GM12874 (cell line): Measurements from ENCODE around the gene TMED4.

Experiments
- CTCF ChIP-seq: IDR thresholded peaks from 2 replicates; pipeline ENCODE4 v1.5.1; 2011; ENCODE audit warnings: low read depth, mild to moderate bottlenecking, control low read depth, low read length, moderate library complexity; ENCODE audit not compliant: insufficient read depth

Gene TMED4

GRCh38 chr7:44555350-44555749 is 26.7 kb downstream of the TMED4 start:
- no peak for TF ChIP-seq CTCF

- TF ChIP-seq CTCF: no peak
Measured at GRCh38 chr7:44549457-44549856, 32.6 kb downstream of the TMED4 start.

GRCh38 chr7:44548893-44549292 is 33.1 kb downstream of the TMED4 start:
- TF ChIP-seq CTCF: no peak

- TF ChIP-seq CTCF: no peak
Measured at GRCh38 chr7:44547536-44548231, 34.3 kb downstream of the TMED4 start.

GRCh38 chr7:44541876-44542610 is 40.0 kb downstream of the TMED4 start:
- no peak for TF ChIP-seq CTCF

GRCh38 chr7:44541028-44541869 is 40.8 kb downstream of the TMED4 start, which contains the start of gene NPC1L1:
NPC1L1 (minus strand) TSS chr7:44541330; CDS start chr7:44541259, 71 bp downstream.
- no peak for TF ChIP-seq CTCF

GRCh38 chr7:44540592-44541027 is 41.4 kb downstream of the TMED4 start:
- TF ChIP-seq CTCF: no peak
